Nephron progenitor cell (in vitro differentiated cells): ENCODE data around the gene RUBCNL.

Source experiments
- DNase-seq: peaks from one replicate; pipeline ENCODE4 v3.0.0; 2021
- H3K27ac Mint-ChIP-seq: 2 replicates; pipeline ENCODE4 v1.8.0; 2021; ENCODE audit warnings: mild to moderate bottlenecking, moderate library complexity, mixed read lengths
- H3K27me3 Mint-ChIP-seq: 2 replicates; pipeline ENCODE4 v1.8.0; 2021; ENCODE audit warnings: mild to moderate bottlenecking, low read depth, mixed read lengths; ENCODE audit not compliant: poor library complexity
- H3K36me3 Mint-ChIP-seq: 2 replicates; pipeline ENCODE4 v1.8.0; 2021; ENCODE audit warnings: low read depth, mixed read lengths
- H3K4me1 Mint-ChIP-seq: 2 replicates; pipeline ENCODE4 v1.8.0; 2021; ENCODE audit warnings: mixed read lengths
- H3K4me3 Mint-ChIP-seq: 2 replicates; pipeline ENCODE4 v1.8.0; 2021; ENCODE audit warnings: mild to moderate bottlenecking, moderate library complexity, mixed read lengths
- H3K9me3 Mint-ChIP-seq: 2 replicates; pipeline ENCODE4 v1.8.0; 2021; ENCODE audit warnings: mild to moderate bottlenecking, moderate library complexity, mixed read lengths
- CTCF ChIP-seq: fragments of 200-600 bp; sonication (generic); IDR thresholded peaks from 2 replicates; pipeline ENCODE4 v1.5.0; 2021; ENCODE audit warnings: antibody characterized with exemption

Gene RUBCNL

GRCh38 chr13:46295491-46296114 lies 91.4 kb downstream of the RUBCNL start:
- Mint-ChIP-seq H3K27ac (no peak overlapping the region), H3K36me3 (no peaks in the 10 kb centered on the region), H3K9me3 (peaks cover 23% of the 10 kb centered on the region), H3K4me3 (no peak overlapping the region), H3K27me3 (no peaks in the 10 kb centered on the region), H3K4me1 (no peaks in the 10 kb centered on the region)
- no peak for DNase-seq
- no peak for TF ChIP-seq CTCF

GRCh38 chr13:46293436-46293835 lies 93.6 kb downstream of the RUBCNL start:
- no peak overlapping the region for H3K27ac Mint-ChIP-seq
- DNase-seq, result no peak
- no peak overlapping the region for H3K4me3 Mint-ChIP-seq
- peaks cover 2% of the 10 kb centered on the region for H3K9me3 Mint-ChIP-seq
- no peak for TF ChIP-seq CTCF
- H3K27me3 Mint-ChIP-seq, result no peaks in the 10 kb centered on the region
- peaks cover 10% of the 10 kb centered on the region for H3K4me1 Mint-ChIP-seq
- no peaks in the 10 kb centered on the region for H3K36me3 Mint-ChIP-seq
